Keratinocyte (primary cell): ENCODE data around the gene ST3GAL6.

Source experiments
- EZH2 ChIP-seq: IDR thresholded peaks from one replicate; pipeline ENCODE4 v1.6.1; 2012; ENCODE audit warnings: inconsistent platforms, mild to moderate bottlenecking, low read length, moderate library complexity
- TF ChIP-seq, protein P1 (sequence below), 3 experiments: IDR thresholded peaks in 1 of 3; conservative IDR thresholded peaks in 1 of 3; optimal IDR thresholded peaks in 1 of 3; 2 replicates in 2 of 3; 3 replicates in 1 of 3; pipeline versions ENCODE3 to v1.5.1; 2011; ENCODE audit warnings: low read length in 3 of 3, mild to moderate bottlenecking in 3 of 3, moderate library complexity in 2 of 3, control low read depth in 1 of 3, inconsistent platforms in 1 of 3; ENCODE audit not compliant: insufficient read depth in 2 of 3; ENCODE audit errors: extremely low read depth in 1 of 3

DNA sequence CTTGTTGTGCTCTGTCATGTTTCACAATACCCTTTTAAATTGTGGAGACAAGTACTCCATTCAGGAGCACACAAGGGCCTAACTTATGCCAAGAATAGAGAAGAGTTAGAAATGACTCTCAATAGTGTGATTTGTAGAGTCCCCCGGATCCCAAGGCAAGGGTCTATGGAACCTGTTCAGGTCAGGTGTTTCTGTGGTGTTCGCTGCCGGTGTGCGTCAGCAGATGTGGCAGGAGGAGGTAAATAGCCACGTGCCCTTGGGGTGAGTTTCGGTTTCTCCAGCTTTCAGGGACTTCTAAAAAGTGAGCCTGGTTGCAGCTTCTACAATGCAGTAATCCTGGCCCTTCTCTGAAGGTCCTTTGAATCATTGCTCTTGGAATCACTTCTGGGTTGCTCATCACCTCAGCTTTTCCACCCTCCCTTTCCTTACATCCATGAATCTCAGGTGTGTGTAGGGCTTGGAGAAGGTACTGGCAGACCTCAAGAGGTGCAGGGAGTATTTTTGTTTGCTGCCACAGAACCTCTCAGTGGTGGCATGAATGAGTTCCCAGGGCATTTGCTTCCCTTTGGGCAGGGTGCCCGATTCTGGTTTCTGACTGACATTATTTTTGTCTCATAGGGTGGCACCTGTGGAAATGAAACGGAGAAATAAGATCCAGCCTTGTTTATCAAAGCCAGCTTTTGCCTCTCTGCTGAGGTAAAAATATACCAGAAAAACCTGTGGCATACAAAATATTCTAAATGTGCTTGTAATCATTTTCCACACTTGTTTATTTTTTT is 7.3 kb downstream of the ST3GAL6 start:
- TF ChIP-seq, protein P1, sequence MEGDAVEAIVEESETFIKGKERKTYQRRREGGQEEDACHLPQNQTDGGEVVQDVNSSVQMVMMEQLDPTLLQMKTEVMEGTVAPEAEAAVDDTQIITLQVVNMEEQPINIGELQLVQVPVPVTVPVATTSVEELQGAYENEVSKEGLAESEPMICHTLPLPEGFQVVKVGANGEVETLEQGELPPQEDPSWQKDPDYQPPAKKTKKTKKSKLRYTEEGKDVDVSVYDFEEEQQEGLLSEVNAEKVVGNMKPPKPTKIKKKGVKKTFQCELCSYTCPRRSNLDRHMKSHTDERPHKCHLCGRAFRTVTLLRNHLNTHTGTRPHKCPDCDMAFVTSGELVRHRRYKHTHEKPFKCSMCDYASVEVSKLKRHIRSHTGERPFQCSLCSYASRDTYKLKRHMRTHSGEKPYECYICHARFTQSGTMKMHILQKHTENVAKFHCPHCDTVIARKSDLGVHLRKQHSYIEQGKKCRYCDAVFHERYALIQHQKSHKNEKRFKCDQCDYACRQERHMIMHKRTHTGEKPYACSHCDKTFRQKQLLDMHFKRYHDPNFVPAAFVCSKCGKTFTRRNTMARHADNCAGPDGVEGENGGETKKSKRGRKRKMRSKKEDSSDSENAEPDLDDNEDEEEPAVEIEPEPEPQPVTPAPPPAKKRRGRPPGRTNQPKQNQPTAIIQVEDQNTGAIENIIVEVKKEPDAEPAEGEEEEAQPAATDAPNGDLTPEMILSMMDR (optimal IDR thresholded peaks at IDR 0.05 in 1 of 3, IDR thresholded peaks at IDR 0.05 in 1 of 3, conservative IDR thresholded peaks at IDR 0.05 in 1 of 3; ENCODE audit: extremely low read depth in 1 of 3, insufficient read depth in 2 of 3, low read length in 3 of 3), result no peak
- TF ChIP-seq EZH2, result no peak
